ENCODE results near the gene LOXL4. TPM values are rescaled to one million over a fixed set of nuclear protein-coding genes. Genes with fewer than 3 reads are reported as not detected.

Gene LOXL4
- total RNA-seq, 1 donor from 2014 or later = 6.2 TPM

- TF ChIP-seq CTCF (IDR thresholded peaks at IDR 0.05) = no peak
- H3K36me3 ChIP-seq = no peaks in the 10 kb centered on the region
- ATAC-seq (no peak), DNase-seq (no peak)
- no peaks in the 10 kb centered on the region for H3K4me1 ChIP-seq
- H3K27ac ChIP-seq = no peak overlapping the region
- intact Hi-C loops (cut with DNase I) = no loop called here
- no peaks in the 10 kb centered on the region for H3K27me3 ChIP-seq
- no peak overlapping the region for H3K4me3 ChIP-seq
- H3K9me3 ChIP-seq = no peaks in the 10 kb centered on the region
These were observed 8.3 kb upstream of the LOXL4 start for GRCh38 chr10:98276311-98276710.

DNA sequence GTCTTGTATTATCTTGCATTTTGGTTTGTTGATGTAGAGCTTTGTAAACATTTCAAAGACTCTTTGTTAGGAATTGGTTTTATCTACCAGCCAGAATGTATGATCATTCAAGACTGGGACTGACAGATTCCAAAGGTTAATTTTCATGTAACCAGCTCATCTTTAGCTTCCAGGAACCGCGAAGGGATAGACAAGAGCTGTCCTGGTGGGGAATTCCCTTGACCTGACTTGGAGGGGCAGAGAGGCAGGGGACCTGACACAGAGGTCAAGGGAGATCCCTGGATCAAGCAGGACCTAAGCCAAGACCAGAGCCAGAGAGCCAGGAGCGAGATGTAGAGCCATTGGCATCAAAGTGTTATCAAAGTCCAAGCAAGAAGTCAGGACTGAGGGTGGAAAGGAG is 6.6 kb upstream of the LOXL4 start:
- H3K9me3 ChIP-seq = no peaks in the 10 kb centered on the region
- DNase-seq (no peak), ATAC-seq (no peak)
- H3K27me3 ChIP-seq = no peaks in the 10 kb centered on the region
- intact Hi-C loops (cut with DNase I) = no loop called here
- no peaks in the 10 kb centered on the region for H3K36me3 ChIP-seq
- TF ChIP-seq CTCF (IDR thresholded peaks at IDR 0.05) = no peak
- no peak overlapping the region for H3K27ac ChIP-seq
- H3K4me3 ChIP-seq = no peak overlapping the region
- peaks cover 7% of the 10 kb centered on the region for H3K4me1 ChIP-seq

- Histone ChIP-seq H3K36me3 (no peaks in the 10 kb centered on the region), H3K27me3 (no peaks in the 10 kb centered on the region), H3K27ac (no peak overlapping the region), H3K4me3 (no peak overlapping the region), H3K4me1 (peaks cover 19% of the 10 kb centered on the region), H3K9me3 (no peaks in the 10 kb centered on the region)
- TF ChIP-seq CTCF (IDR thresholded peaks at IDR 0.05) = no peak
- ATAC-seq (no peak), DNase-seq (no peak)
- intact Hi-C loops (cut with DNase I) = no loop called here
These were observed 5.3 kb upstream of the LOXL4 start for GRCh38 chr10:98273057-98273850.

DNA sequence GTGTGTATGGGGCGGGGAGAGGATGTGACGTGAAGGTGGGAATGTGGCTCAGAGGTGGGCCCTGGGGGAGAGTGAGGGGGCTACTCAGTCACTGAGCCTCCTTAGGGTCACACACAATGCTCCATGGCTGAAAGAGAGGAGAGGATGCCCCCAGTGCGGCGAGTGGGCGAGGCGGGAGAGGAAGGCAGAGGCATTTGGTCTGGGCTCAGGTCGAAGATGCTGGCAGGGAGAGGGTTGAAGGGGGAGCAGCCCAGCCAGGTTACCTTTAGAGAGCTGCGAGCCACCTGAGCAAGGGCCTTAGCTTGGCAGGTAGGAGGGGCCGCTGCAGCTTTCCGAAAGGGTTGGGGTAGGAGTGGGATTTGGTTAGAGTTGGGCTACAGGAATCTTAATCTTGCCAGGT is 4.7 kb upstream of the LOXL4 start:
- no peak for ATAC-seq
- Histone ChIP-seq H3K9me3 (no peaks in the 10 kb centered on the region), H3K4me3 (no peak overlapping the region), H3K27ac (no peak overlapping the region), H3K4me1 (peaks cover 19% of the 10 kb centered on the region), H3K27me3 (no peaks in the 10 kb centered on the region), H3K36me3 (no peaks in the 10 kb centered on the region)
- intact Hi-C loops (cut with DNase I) = no loop called here
- no peak for DNase-seq
- TF ChIP-seq CTCF (IDR thresholded peaks at IDR 0.05) = no peak

GRCh38 chr10:98272245-98272644 is 4.3 kb upstream of the LOXL4 start:
- no peaks in the 10 kb centered on the region for H3K27me3 ChIP-seq
- no peaks in the 10 kb centered on the region for H3K36me3 ChIP-seq
- no peak for DNase-seq
- intact Hi-C loops (cut with DNase I) = no loop called here
- TF ChIP-seq CTCF (IDR thresholded peaks at IDR 0.05) = no peak
- no peak for ATAC-seq
- H3K4me3 ChIP-seq = no peak overlapping the region
- no peaks in the 10 kb centered on the region for H3K9me3 ChIP-seq
- no peak overlapping the region for H3K27ac ChIP-seq
- H3K4me1 ChIP-seq = peaks cover 19% of the 10 kb centered on the region

Measured in upper lobe of right lung (tissue), 1 donor.